KMS-11 (cell line): ENCODE measurements around the gene RASIP1.
"Not testable (repeated sequence)": the region's sequence is repeated elsewhere in the genome, so short reads cannot be mapped to it uniquely, and the experiment has no call there.

ENCODE experiments used
- H2AFZ ChIP-seq: fragments of 200-600 bp; sonication (generic); 2 replicates; pipeline ENCODE4 v1.6.1; 2016; ENCODE audit warnings: antibody characterized with exemption, mixed run types, low read depth
- H3K27ac ChIP-seq: fragments of 200-600 bp; sonication (generic); 2 replicates; pipeline ENCODE4 v1.6.1; 2016; ENCODE audit warnings: mild to moderate bottlenecking, mixed run types
- H3K27me3 ChIP-seq: fragments of 200-600 bp; sonication (generic); 2 replicates; pipeline ENCODE4 v1.6.1; 2017; ENCODE audit warnings: mild to moderate bottlenecking, low read depth, mixed run types, moderate library complexity; ENCODE audit not compliant: insufficient read depth
- H3K36me3 ChIP-seq: fragments of 200-600 bp; sonication (generic); 2 replicates; pipeline ENCODE4 v1.6.1; 2017; ENCODE audit warnings: mild to moderate bottlenecking, mixed run types; ENCODE audit not compliant: insufficient read depth
- H3K4me1 ChIP-seq: fragments of 200-600 bp; sonication (generic); 2 replicates; pipeline ENCODE4 v1.6.1; 2016; ENCODE audit warnings: mild to moderate bottlenecking, low read depth, mixed run types; ENCODE audit not compliant: poor library complexity, severe bottlenecking
- H3K4me2 ChIP-seq: fragments of 200-600 bp; sonication (generic); 2 replicates; pipeline ENCODE4 v1.7.0; 2016; ENCODE audit warnings: mild to moderate bottlenecking, mixed run types
- H3K4me3 ChIP-seq: fragments of 200-600 bp; sonication (generic); IDR thresholded peaks from 2 replicates; pipeline ENCODE4 v1.6.1; 2017; ENCODE audit warnings: low read depth, low read length, mixed read lengths; ENCODE audit not compliant: insufficient read depth
- H3K79me2 ChIP-seq: fragments of 200-600 bp; sonication (generic); 2 replicates; pipeline ENCODE4 v1.6.1; 2016; ENCODE audit warnings: low read depth, mixed run types; ENCODE audit not compliant: insufficient read depth
- H3K9ac ChIP-seq: fragments of 200-600 bp; sonication (generic); 2 replicates; pipeline ENCODE4 v1.6.1; 2016; ENCODE audit warnings: mild to moderate bottlenecking, mixed run types
- H4K20me1 ChIP-seq: fragments of 200-600 bp; sonication (generic); 2 replicates; pipeline ENCODE4 v1.6.1; 2016; ENCODE audit warnings: mild to moderate bottlenecking, mixed run types; ENCODE audit not compliant: insufficient read depth
- TF ChIP-seq, protein P1 (sequence below): fragments of 200-600 bp; sonication (generic); conservative IDR thresholded peaks from 2 replicates; pipeline ENCODE4 v1.6.1; 2017; ENCODE audit warnings: low read depth, mild to moderate bottlenecking, antibody characterized with exemption, low read length, moderate library complexity, mixed read lengths

Gene RASIP1, protein sequence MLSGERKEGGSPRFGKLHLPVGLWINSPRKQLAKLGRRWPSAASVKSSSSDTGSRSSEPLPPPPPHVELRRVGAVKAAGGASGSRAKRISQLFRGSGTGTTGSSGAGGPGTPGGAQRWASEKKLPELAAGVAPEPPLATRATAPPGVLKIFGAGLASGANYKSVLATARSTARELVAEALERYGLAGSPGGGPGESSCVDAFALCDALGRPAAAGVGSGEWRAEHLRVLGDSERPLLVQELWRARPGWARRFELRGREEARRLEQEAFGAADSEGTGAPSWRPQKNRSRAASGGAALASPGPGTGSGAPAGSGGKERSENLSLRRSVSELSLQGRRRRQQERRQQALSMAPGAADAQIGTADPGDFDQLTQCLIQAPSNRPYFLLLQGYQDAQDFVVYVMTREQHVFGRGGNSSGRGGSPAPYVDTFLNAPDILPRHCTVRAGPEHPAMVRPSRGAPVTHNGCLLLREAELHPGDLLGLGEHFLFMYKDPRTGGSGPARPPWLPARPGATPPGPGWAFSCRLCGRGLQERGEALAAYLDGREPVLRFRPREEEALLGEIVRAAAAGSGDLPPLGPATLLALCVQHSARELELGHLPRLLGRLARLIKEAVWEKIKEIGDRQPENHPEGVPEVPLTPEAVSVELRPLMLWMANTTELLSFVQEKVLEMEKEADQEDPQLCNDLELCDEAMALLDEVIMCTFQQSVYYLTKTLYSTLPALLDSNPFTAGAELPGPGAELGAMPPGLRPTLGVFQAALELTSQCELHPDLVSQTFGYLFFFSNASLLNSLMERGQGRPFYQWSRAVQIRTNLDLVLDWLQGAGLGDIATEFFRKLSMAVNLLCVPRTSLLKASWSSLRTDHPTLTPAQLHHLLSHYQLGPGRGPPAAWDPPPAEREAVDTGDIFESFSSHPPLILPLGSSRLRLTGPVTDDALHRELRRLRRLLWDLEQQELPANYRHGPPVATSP

DNA sequence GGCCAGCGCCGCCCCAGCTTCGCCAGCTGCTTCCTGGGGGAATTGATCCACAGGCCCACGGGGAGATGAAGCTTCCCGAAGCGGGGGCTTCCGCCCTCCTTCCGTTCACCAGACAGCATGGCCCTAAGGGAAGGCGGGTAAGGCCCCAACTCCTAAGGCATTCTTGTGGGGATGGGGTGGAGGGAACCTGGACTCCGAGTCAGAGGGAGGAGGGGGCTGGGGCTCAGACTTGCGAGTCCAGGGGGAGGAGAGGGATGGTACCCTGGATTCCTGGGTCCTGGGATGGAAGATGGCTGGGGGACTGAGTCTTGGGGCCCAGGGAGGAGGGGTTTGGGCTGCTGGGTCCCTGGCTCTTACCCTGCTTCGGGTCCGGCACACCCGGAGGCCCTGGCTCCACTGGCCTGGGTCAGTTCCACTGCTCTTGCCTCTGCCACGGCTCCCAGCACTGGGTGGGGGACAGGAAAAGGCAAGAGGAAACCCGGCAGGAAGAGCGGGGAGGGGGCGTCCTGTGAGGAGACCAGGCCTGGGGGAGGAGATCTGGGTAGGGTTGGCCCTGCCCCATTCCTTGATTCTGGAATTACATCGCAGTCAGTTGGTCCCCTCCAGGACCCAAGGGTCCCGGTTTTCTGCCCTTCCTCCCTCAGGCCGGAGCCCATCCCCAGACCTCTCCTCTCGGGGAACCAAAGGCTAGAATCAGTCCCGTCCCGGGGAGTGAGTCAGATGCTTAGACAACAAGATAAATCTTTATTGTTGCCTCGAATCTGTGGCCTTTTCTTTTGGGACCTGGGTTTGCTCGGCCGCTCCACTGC is at the start of gene RASIP1:
TSS of gene RASIP1 (minus strand) at position 447 of the 809 bp plus-strand sequence. CDS start at position 119, 328 bp downstream.
- Histone ChIP-seq H3K9ac (no peak within 1 kb of the TSS), H2AFZ (peak within 1 kb of the TSS; percentile 81), H3K4me3 (no peak within 1 kb of the TSS), H3K36me3 (no peaks in the 10 kb centered on the region), H3K27ac (no peak within 1 kb of the TSS), H3K27me3 (peaks cover 38% of the 10 kb centered on the region), H4K20me1 (no peaks in the 10 kb centered on the region), H3K79me2 (no peaks in the 10 kb centered on the region), H3K4me1 (peaks cover 9% of the 10 kb centered on the region), H3K4me2 (peak within 1 kb of the TSS; percentile 54)
- TF ChIP-seq, protein P1, sequence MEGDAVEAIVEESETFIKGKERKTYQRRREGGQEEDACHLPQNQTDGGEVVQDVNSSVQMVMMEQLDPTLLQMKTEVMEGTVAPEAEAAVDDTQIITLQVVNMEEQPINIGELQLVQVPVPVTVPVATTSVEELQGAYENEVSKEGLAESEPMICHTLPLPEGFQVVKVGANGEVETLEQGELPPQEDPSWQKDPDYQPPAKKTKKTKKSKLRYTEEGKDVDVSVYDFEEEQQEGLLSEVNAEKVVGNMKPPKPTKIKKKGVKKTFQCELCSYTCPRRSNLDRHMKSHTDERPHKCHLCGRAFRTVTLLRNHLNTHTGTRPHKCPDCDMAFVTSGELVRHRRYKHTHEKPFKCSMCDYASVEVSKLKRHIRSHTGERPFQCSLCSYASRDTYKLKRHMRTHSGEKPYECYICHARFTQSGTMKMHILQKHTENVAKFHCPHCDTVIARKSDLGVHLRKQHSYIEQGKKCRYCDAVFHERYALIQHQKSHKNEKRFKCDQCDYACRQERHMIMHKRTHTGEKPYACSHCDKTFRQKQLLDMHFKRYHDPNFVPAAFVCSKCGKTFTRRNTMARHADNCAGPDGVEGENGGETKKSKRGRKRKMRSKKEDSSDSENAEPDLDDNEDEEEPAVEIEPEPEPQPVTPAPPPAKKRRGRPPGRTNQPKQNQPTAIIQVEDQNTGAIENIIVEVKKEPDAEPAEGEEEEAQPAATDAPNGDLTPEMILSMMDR = no peak

DNA sequence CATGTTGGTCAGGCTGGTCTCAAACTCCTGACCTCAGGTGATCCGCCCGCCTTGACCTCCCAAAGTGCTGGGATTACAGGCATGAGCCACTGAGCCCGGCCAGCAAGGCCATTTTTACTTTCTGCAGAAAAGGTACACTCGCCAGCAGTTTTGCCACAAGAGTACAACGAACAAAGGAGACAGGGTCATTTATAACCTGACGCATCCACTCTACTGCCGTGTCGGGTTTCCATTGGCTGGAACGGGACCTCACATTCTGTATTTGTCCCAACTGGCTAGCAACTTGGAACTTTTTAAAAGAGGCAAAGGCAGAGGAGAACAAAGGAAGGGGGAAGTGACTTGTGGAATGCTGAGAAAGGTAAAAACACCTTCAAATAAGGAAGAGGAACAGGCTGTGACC is 46.9 kb upstream of the RASIP1 start:
- H3K27me3 ChIP-seq = peaks cover 18% of the 10 kb centered on the region; the same call in 1 of the 2 replicates
- H3K79me2 ChIP-seq, H3K4me1 ChIP-seq, H3K27ac ChIP-seq, H3K4me2 ChIP-seq, H2AFZ ChIP-seq, H4K20me1 ChIP-seq, H3K36me3 ChIP-seq, H3K4me3 ChIP-seq, H3K9ac ChIP-seq: not testable (repeated sequence)

DNA sequence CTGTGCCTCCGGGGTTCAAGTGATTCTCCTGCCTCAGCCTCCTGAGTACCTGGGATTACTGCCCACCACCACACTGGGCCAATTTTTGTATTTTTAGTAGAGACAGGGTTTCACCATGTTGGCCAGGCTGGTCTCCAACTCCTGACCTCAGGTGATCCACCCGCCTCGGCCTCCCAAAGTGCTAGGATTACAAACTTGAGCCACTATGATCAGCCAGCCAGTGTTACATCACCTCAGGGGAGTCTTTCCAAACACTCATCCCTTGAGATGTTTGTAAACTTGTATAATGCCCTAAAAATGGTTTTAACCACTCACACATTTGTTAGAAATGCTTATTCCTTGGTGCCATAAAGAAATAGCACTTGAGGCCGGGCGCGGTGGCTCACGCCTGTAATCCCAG is 46.0 kb upstream of the RASIP1 start:
- peaks cover 23% of the 10 kb centered on the region for H3K27me3 ChIP-seq
- not testable (repeated sequence) for H4K20me1 ChIP-seq, H3K79me2 ChIP-seq, H2AFZ ChIP-seq, H3K36me3 ChIP-seq, H3K4me1 ChIP-seq, H3K4me3 ChIP-seq, H3K27ac ChIP-seq, H3K9ac ChIP-seq, H3K4me2 ChIP-seq

DNA sequence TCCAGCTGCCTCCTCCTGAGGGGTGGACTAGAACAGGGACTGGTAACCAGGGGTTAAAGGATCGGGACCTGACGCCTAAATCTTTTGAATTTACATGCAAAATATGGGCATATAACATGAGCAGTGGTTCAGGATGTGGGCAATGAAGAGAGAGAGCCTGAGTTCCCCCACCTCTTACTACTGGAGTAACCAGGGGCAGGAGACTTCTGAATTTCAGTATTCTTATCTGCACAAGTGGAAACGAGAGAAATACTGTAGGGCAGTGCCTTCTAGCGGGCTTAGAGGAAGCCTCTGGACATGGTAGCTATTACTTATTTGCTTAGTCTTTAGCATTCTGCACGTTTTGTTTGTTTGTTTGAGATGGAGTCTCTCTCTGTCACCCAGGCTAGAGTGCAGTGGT is 44.1 kb upstream of the RASIP1 start:
- Histone ChIP-seq H3K4me1 (peaks cover 10% of the 10 kb centered on the region), H4K20me1 (no peaks in the 10 kb centered on the region), H3K4me2 (no peak overlapping the region), H3K27me3 (peaks cover 24% of the 10 kb centered on the region), H3K36me3 (no peaks in the 10 kb centered on the region), H3K27ac (no peak overlapping the region), H2AFZ (no peak overlapping the region), H3K4me3 (no peak overlapping the region), H3K79me2 (no peaks in the 10 kb centered on the region), H3K9ac (no peak overlapping the region)
- TF ChIP-seq, protein P1 = no peak
